HEK293 (cell line): ENCODE data around the gene RNF151.

Experiments used
- CTCF ChIA-PET: fragments of 350-600 bp; formaldehyde crosslinking; extraction: SDS; loops from one replicate; lab custom pipeline; 2021; ENCODE audit warnings: antibody characterized with exemption; lab: Yijun Ruan, JAX
- POLR2A ChIA-PET: fragments of 300-600 bp; formaldehyde crosslinking; extraction: SDS; loops from one replicate; lab custom pipeline; 2020; ENCODE audit warnings: antibody characterized with exemption, inconsistent platforms; lab: Yijun Ruan, JAX
- H3K27ac ChIP-seq: fragments of 200-500 bp; sonication (Bioruptor generic); 2 replicates; pipeline ENCODE4 v1.5.1; 2014; ENCODE audit warnings: low read depth, low read length, control low read depth, inconsistent platforms; ENCODE audit errors: extremely low read depth
- H3K36me3 ChIP-seq, 2 experiments: fragments of 200-500 bp in 1 of 2; sonication (Bioruptor generic) in 1 of 2; 1 replicate in 1 of 2; 2 replicates in 1 of 2; pipeline ENCODE4 v1.5.1; 2014 to 2017; ENCODE audit warnings: inconsistent platforms in 2 of 2, low read length in 2 of 2; ENCODE audit not compliant: control insufficient read depth in 2 of 2, insufficient read depth in 1 of 2
- H3K4me1 ChIP-seq: fragments of 200-500 bp; sonication (Bioruptor generic); 2 replicates; pipeline ENCODE4 v1.5.1; 2014; ENCODE audit warnings: mild to moderate bottlenecking, low read length, inconsistent platforms; ENCODE audit not compliant: control insufficient read depth, insufficient read depth
- H3K4me3 ChIP-seq: 2 replicates; pipeline ENCODE4 v1.5.1; 2011; ENCODE audit warnings: low read depth, mild to moderate bottlenecking, control low read depth, low read length, moderate library complexity
- H3K9me3 ChIP-seq: fragments of 200-500 bp; sonication (Bioruptor generic); 2 replicates; pipeline ENCODE4 v1.5.1; 2014; ENCODE audit warnings: low read depth, low read length, inconsistent platforms; ENCODE audit not compliant: control insufficient read depth, insufficient read depth
- SP7 ChIP-seq: fragments of 450-650 bp; formaldehyde crosslinking; IDR thresholded peaks from 2 replicates; pipeline ENCODE4 v1.5.1; 2016; ENCODE audit warnings: missing biosample characterization, missing genetic modification characterization
- ZBTB7A ChIP-seq: fragments of 450-650 bp; formaldehyde crosslinking; IDR thresholded peaks from 2 replicates; pipeline ENCODE4 v1.5.1; 2016; ENCODE audit warnings: low read depth, missing biosample characterization, missing genetic modification characterization
- ZFP41 ChIP-seq: fragments of 450-650 bp; formaldehyde crosslinking; IDR thresholded peaks from 2 replicates; pipeline ENCODE4 v1.5.1; 2016; ENCODE audit warnings: missing biosample characterization, missing genetic modification characterization, borderline replicate concordance
- ZNF146 ChIP-seq: fragments of 450-650 bp; formaldehyde crosslinking; IDR thresholded peaks from 2 replicates; pipeline ENCODE4 v1.5.1; 2016; ENCODE audit warnings: missing biosample characterization, missing genetic modification characterization
- ZNF366 ChIP-seq: fragments of 450-650 bp; formaldehyde crosslinking; conservative IDR thresholded peaks from 2 replicates; pipeline ENCODE4 v1.5.1; 2016; ENCODE audit warnings: missing biosample characterization, missing genetic modification characterization
- ZNF37A ChIP-seq: fragments of 450-650 bp; IDR thresholded peaks from 2 replicates; pipeline ENCODE4 v1.5.1; 2018; ENCODE audit warnings: missing biosample characterization, missing genetic modification characterization
- ZNF416 ChIP-seq: fragments of 450-650 bp; formaldehyde crosslinking; IDR thresholded peaks from 2 replicates; pipeline ENCODE4 v1.5.1; 2016; ENCODE audit warnings: missing biosample characterization, missing genetic modification characterization
- ZNF629 ChIP-seq: fragments of 450-650 bp; formaldehyde crosslinking; IDR thresholded peaks from 2 replicates; pipeline ENCODE4 v1.5.1; 2017; ENCODE audit warnings: missing biosample characterization, missing genetic modification characterization
- ZNF664 ChIP-seq: fragments of 450-650 bp; formaldehyde crosslinking; IDR thresholded peaks from 2 replicates; pipeline ENCODE4 v1.5.1; 2016; ENCODE audit warnings: missing biosample characterization, missing genetic modification characterization
- ZNF785 ChIP-seq: fragments of 450-650 bp; formaldehyde crosslinking; IDR thresholded peaks from 2 replicates; pipeline ENCODE4 v1.5.1; 2016; ENCODE audit warnings: missing biosample characterization, missing genetic modification characterization
- TF ChIP-seq, protein P1 (sequence below): fragments of 450-650 bp; formaldehyde crosslinking; IDR thresholded peaks from 2 replicates; pipeline ENCODE4 v1.5.1; 2016; ENCODE audit warnings: missing biosample characterization, missing genetic modification characterization
- TF ChIP-seq, protein P2 (sequence below): fragments of 450-650 bp; formaldehyde crosslinking; IDR thresholded peaks from 2 replicates; pipeline ENCODE4 v1.5.1; 2016; ENCODE audit warnings: missing biosample characterization, missing genetic modification characterization
- TF ChIP-seq, protein P3 (sequence below): fragments of 450-650 bp; formaldehyde crosslinking; IDR thresholded peaks from 2 replicates; pipeline ENCODE4 v1.5.1; 2017; ENCODE audit warnings: missing biosample characterization, missing genetic modification characterization

RNF151 gene

DNA sequence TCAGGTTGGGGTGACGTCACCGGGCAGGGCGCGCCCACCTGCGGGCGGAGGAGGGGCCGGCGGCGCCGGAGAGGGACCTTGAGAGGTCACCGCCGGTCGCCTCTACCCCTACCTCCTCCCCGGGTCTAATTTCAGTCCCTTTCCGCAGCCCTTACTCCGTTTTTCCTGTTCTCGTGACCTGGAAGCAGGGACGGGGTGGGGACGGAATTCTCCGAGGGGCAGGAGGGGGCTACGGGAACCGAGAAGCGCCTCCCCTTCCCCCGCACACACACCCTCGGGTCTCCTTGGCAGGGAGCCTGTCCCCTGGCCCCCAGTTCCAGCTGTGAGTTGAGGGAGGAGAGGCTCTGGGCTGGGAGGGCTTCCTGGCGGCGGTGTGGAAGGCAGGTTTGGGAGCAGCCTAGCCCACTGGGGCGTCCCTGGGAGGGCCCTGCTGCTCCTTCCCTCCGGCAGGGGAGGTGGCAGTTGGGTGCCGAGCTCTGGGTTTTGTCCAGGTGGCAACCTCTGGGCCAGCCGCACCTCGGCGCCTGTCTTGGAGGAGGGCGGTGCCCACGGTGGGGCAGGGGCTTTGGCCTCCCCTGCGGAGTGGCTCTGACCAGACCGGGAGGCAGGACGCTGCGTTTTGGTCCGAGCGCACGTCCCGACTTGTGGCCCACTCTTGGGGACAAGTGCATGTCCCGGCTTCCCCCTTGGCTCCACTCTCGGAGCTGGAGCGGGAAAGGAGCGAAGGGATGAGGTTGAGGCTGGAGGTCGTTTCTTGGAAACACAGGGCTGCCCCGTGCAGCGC is 23.9 kb downstream of the RNF151 start (continued):
- TF ChIP-seq, protein P1, sequence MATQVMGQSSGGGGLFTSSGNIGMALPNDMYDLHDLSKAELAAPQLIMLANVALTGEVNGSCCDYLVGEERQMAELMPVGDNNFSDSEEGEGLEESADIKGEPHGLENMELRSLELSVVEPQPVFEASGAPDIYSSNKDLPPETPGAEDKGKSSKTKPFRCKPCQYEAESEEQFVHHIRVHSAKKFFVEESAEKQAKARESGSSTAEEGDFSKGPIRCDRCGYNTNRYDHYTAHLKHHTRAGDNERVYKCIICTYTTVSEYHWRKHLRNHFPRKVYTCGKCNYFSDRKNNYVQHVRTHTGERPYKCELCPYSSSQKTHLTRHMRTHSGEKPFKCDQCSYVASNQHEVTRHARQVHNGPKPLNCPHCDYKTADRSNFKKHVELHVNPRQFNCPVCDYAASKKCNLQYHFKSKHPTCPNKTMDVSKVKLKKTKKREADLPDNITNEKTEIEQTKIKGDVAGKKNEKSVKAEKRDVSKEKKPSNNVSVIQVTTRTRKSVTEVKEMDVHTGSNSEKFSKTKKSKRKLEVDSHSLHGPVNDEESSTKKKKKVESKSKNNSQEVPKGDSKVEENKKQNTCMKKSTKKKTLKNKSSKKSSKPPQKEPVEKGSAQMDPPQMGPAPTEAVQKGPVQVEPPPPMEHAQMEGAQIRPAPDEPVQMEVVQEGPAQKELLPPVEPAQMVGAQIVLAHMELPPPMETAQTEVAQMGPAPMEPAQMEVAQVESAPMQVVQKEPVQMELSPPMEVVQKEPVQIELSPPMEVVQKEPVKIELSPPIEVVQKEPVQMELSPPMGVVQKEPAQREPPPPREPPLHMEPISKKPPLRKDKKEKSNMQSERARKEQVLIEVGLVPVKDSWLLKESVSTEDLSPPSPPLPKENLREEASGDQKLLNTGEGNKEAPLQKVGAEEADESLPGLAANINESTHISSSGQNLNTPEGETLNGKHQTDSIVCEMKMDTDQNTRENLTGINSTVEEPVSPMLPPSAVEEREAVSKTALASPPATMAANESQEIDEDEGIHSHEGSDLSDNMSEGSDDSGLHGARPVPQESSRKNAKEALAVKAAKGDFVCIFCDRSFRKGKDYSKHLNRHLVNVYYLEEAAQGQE (tag by site-specific recombination): no peak
- TF ChIP-seq ZFP41 (tag by site-specific recombination) (no peak), ZNF785 (tag by site-specific recombination) (no peak), ZNF416 (no peak)

DNA sequence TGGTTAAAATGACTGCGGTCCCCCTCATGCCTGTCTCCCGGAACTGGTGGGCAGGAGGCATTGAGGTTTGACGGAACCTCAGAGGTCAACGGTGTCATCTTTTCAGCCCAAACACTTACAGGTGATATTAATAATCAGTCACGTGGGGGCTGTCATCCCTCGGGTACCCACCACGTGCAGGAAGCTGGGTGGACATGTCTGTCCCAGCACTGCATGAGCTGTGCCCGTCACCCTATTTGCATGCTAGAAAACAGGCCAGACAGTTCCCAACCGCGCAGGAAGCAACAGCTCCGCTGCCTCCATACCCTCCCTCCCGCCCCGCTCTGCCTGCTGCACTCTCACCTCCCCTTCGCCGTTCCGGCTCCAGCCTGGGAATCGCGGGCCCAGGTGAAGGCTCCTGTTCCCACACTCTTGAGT is 24.5 kb downstream of the RNF151 start:
- Histone ChIP-seq H3K27ac (no peak overlapping the region), H3K9me3 (no peaks in the 10 kb centered on the region), H3K4me1 (peaks cover 3% of the 10 kb centered on the region), H3K4me3 (no peak overlapping the region), H3K36me3 (peaks cover 0 to 12% of the 10 kb centered on the region in 2 experiments; a peak in 1 of 3 replicates)
- TF ChIP-seq ZNF146 (tag by site-specific recombination): no peak
- no peak for TF ChIP-seq ZNF366 (tag by site-specific recombination)
- no peak for TF ChIP-seq ZBTB7A (tag by site-specific recombination)
- TF ChIP-seq ZNF37A (tag by site-specific recombination): no peak
- TF ChIP-seq, protein P2, sequence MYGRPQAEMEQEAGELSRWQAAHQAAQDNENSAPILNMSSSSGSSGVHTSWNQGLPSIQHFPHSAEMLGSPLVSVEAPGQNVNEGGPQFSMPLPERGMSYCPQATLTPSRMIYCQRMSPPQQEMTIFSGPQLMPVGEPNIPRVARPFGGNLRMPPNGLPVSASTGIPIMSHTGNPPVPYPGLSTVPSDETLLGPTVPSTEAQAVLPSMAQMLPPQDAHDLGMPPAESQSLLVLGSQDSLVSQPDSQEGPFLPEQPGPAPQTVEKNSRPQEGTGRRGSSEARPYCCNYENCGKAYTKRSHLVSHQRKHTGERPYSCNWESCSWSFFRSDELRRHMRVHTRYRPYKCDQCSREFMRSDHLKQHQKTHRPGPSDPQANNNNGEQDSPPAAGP: no peak
- ChIA-PET CTCF (interaction anchor here (1.6 kb wide), 1 partner anchor 13 kb away, joined by 8 read pairs; no protein-coding TSS in a partner anchor), POLR2A (interaction anchor here (0.8 to 1.7 kb wide), 3 partner anchors 9 to 162 kb away, joined by 3 to 6 read pairs (median 4); partner anchors contain the start of gene RPS2)

DNA sequence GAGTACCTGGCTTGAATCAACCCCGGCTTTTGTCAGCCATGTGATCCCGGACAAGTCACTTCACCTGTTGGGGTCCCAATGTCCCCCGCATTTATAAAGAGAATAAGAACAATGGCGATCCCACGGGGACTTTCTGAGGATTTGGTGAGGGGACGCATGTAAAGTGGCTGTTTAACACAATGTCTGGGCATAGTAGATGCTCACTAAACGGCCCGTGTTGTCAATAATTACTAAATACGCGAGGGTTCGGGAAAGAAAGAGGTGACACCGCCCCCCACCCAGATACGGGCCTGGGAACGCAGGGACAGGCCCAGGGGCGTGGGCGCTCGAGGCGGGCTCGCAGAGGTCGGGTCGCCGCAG is 24.9 kb downstream of the RNF151 start:
- Histone ChIP-seq H3K4me3 (no peak overlapping the region), H3K4me1 (peaks cover 3% of the 10 kb centered on the region), H3K9me3 (no peaks in the 10 kb centered on the region), H3K36me3 (peaks cover 0 to 7% of the 10 kb centered on the region in 2 experiments; a peak in 2 of 3 replicates), H3K27ac (no peak overlapping the region)
- CTCF ChIA-PET: interaction anchor here (1.6 kb wide), 1 partner anchor 12 kb away, joined by 8 read pairs; no protein-coding TSS in a partner anchor
- POLR2A ChIA-PET: interaction anchor here (0.5 to 1.7 kb wide), 6 partner anchors 9 to 895 kb away, joined by 3 to 7 read pairs (median 6); partner anchors contain the start of genes RPS2 and TRAF7
- TF ChIP-seq, protein P3, sequence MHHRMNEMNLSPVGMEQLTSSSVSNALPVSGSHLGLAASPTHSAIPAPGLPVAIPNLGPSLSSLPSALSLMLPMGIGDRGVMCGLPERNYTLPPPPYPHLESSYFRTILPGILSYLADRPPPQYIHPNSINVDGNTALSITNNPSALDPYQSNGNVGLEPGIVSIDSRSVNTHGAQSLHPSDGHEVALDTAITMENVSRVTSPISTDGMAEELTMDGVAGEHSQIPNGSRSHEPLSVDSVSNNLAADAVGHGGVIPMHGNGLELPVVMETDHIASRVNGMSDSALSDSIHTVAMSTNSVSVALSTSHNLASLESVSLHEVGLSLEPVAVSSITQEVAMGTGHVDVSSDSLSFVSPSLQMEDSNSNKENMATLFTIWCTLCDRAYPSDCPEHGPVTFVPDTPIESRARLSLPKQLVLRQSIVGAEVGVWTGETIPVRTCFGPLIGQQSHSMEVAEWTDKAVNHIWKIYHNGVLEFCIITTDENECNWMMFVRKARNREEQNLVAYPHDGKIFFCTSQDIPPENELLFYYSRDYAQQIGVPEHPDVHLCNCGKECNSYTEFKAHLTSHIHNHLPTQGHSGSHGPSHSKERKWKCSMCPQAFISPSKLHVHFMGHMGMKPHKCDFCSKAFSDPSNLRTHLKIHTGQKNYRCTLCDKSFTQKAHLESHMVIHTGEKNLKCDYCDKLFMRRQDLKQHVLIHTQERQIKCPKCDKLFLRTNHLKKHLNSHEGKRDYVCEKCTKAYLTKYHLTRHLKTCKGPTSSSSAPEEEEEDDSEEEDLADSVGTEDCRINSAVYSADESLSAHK (tag by site-specific recombination): no peak
- TF ChIP-seq ZNF629 (tag by site-specific recombination): no peak
- TF ChIP-seq, protein P2: no peak
- no peak for TF ChIP-seq SP7
- TF ChIP-seq ZNF664 (tag by site-specific recombination): peak; percentile 93
